NCI-H510A (cell line): ENCODE measurements around the gene ARF3.
A peak's percentile ranks its signal among the peaks of the same experiment; 100 is the strongest.

Experiments
- DNase-seq: peaks from one replicate; lab custom pipeline; 2025; lab: John Stamatoyannopoulos, UW

ARF3 gene

GRCh38 chr12:48966177-48966895 lies 9.0 kb upstream of the ARF3 start:
- no peak for DNase-seq

DNA sequence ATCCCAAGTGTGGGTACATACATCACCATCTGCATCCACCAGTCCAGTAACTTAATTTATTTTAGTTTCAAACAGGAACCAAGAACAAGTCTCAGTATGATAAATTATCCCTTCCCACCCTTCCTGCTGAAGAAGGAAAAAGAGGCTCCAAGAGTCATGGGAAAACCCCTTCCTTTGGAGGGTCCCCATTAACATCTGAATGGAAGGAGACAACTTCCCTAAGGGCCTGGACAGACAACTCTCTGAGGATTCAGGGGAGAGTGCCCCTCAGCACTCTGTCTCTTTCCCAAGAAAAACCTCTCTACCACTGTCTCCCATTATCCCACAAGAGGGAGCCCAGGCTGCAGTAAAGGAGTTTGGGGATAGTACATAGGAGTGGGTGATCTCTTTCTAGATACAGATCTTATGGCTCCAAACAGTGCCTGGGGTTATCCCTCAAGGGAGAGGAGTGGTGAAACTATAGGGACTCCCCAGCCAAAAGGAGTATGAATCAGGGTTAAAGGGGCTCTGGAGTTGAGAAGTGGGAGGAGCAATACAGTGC lies 8.1 kb upstream of the ARF3 start:
- DNase-seq, result no peak

DNA sequence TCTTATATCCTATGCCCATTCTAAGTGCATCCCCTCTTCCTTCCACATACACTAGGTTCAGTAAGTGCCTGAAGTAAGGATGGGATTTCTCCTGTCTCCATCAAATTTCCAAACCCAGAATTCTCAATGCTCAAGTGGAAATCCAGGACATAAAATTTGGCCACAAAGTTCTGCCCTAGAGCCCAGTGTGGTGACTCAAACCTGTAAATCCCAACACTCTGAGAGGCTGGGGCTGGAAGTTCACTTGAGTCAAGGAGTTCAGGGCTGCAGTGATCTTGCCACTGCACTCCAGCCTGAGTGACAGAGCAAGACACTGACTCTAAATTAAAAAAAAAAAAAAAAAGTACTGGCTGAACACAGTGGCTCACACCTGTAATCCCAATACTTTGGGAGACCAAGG lies 4.5 kb upstream of the ARF3 start:
- no peak for DNase-seq

- DNase-seq, result no peak
These were observed 4.0 kb upstream of the ARF3 start for GRCh38 chr12:48961331-48961730.

- no peak for DNase-seq
These were observed 3.5 kb upstream of the ARF3 start for GRCh38 chr12:48960834-48961233.

GRCh38 chr12:48958049-48958388 lies 732 bp upstream of the ARF3 start:
- DNase-seq, result no peak

- DNase-seq, result peak; percentile 91
These were observed 777 bp downstream of the ARF3 start for GRCh38 chr12:48956279-48957140.

DNA sequence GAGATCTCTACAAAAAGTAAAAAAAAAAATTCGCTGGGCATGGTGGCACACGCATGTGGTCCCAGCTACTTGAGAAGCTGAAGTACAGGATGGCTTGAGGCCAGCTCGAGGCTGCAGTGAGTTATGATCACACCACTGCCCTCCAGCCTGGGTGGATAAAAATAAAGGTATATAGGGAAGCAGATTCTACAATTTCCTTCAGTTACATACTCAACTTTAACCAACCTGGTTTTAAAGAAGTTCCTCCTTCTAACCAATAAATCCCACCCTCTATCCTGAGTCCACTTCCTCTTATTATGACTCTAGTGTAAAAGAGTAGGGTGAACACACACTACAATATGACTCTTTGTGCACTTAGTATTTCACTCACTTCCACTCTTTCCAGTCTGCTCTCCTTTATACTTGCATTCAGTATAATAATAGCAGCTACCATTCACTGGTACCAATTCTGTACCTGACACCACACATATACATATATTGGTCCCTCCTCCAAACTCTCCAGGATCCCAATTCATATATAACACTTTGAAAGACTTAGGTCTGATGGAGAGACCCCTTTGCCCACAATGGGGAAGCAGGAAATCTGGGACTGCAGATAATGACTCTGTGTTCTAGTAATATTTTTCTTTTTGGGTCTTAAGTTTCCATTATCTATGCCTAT lies 2.3 kb downstream of the ARF3 start:
- no peak for DNase-seq

GRCh38 chr12:48954061-48954460 lies 3.2 kb downstream of the ARF3 start:
- DNase-seq, result no peak

GRCh38 chr12:48952691-48953090 lies 4.6 kb downstream of the ARF3 start:
- no peak for DNase-seq

DNA sequence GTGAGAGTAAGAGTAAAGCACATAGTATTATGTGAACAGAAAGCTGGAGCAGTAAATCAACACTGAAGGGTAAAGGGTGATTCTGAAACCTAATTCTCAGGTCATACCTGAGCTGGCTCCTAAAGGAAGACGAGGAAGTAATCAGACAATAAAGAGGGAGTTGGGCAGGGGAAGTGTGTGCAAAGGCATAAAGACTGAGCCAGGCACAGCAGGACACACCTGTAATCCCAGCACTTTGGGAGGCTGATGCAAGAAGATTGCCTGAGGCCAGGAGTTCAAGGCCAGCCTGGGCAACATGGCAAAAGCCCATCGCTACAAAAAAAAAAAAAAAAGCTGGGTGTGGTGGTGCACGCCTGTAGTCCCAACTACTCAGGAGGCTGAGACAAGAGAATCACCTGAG lies 9.6 kb downstream of the ARF3 start:
- DNase-seq, result no peak

DNA sequence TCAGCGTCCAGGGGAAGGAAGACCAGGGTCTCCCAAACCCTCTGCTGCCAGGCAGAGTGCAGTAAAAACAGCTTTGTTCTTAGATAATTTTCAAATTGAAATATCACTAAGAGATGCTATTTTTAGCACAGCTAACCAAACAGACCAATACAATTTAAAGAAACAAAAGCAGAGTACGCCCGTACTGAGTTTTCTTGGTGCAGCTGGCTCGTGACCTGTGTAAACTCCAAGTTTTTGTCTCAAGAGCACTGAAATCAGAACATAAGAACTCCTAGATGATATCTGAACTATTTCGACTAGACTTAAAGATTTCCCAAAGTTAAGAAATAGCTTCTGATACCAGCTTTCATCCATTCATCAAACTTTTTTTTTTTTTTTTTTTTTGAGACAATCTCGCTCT lies 10.3 kb downstream of the ARF3 start:
- no peak for DNase-seq

GRCh38 chr12:48946205-48946604 lies 11.1 kb downstream of the ARF3 start:
- no peak for DNase-seq

DNA sequence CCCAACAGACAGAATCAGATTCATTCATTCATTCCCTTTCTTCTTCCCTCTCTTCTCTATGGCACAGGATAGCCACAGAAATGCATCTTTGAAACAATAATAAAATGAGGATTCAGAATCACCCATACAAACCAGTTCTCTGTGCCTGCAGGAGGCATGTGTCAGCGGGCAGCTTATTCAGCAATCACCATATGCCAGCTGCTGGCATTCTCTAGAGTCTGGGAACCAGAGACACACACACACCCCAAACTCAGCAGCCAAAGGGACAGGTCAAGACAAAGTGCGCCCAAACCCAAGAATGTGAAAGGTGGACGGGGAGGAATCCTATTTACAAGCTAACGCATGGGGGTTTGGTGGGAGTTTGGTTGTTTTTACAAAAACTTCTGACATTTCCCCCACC lies 14.1 kb downstream of the ARF3 start:
- no peak for DNase-seq

DNA sequence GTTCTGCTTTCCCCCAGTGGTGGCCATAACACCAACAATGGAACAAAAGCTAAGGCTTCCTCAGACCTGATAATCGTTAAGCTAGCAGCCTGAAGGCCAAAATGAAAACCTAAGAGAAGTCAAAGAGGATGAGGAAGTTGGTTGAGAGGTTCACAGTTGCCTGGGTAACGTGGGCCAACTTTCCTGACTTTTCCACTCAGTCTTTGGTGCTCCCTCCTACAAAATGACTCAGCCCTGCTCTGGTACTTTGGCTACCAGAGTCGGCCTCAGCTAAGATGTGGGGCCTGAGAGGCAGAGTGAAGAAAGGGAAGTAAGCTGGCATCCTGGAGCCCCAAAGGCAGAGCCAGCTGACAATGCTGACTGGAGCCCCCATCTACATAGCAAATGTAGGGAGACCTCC lies 17.1 kb downstream of the ARF3 start:
- DNase-seq, result no peak

DNA sequence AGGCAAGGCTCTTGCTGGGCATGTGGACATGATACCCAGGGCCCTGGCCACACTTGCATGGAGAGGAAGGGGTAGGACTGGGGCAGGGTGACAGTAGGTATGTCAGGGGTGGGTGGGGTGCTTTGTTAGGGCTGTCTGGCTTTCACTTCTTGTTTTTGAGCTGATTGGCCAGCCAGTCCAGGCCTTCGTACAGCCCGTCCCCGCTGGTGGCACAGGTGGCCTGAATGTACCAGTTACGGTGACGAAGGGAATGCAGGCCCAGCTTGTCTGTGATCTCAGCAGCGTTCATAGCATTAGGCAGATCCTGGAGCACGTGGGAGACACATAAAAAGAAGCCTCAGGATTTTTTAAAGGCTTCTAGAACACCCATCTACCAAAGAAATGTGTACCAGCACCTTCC lies 18.5 kb downstream of the ARF3 start:
- no peak for DNase-seq

GRCh38 chr12:48937170-48937569 lies 20.1 kb downstream of the ARF3 start:
- no peak for DNase-seq

DNA sequence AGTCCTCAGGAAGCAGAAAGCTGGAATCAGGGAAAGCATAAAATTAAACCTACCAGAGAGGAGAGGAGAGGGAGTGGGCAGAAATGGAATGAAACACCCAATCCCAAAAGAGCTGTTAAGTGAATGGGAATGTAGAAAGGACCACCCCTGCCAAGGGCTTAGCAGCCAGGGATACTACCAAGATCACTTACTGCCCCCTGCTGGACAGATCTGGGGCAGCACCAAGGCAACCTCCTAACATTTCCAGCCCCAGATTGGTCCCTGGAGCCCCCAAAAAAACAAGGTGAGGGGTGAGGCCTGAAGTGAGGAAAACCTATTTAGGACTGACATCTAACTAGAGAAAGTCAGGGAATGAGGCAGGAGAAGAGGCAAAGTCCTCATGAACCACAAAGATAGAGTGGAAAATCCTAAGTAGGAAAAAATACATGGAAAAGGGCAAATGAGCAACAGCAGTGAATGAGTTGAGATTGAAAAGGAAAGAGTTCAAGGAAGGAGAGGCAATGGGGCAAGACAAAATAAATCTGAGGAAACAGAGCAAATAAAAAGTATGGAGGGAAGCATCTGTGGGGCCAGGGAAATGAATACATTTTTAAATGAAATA lies 20.8 kb downstream of the ARF3 start:
- DNase-seq, result no peak

DNA sequence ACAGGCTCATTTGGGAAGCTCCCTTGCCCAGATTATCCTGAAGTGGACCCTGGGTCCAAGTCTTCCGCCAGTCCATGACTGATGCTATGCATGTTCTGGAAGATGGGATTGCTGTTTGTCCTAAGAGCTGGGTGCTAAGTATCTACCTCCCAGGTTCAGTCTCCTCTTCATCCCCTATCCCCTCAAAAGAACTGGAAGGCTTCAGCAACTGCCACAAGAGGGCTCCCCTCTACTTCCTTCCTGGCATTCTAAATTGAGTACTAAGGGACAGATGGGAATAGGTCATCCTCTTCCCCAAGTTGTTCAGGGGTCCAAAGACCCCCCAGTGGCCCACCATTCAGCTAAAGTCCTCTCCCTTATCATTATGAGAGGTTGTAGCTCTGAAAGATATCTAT lies 23.0 kb downstream of the ARF3 start:
- no peak for DNase-seq

DNA sequence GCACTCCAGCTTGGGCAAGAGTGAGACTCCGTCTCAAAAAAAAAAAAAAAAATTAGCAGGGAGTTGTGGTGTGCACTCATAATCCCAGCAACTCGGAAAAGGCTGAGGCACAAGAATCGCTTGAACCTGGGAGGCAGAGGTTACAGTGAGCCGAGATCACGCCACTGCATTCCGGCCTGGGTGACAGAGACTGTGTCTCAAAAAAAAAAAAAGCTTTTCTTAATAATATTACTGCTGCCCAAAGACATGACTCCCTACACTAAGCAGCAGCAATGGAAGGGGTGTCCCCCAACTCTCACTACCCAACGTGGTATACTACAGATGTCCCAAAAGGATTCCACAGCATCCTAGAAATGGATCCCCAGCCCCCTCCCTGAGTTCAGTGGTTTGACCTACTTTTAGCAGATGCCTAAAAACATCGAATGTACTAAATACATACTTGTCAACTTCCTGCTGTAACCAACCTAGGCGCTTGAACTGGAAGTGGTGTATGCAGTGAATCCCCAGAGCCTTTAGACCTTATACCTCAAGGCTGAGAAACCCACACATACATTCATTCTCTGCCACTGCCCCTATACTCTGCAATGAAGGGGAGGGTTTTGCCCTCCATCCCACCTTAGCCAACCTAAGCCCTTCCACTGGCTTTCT lies 23.5 kb downstream of the ARF3 start:
- DNase-seq, result no peak

DNA sequence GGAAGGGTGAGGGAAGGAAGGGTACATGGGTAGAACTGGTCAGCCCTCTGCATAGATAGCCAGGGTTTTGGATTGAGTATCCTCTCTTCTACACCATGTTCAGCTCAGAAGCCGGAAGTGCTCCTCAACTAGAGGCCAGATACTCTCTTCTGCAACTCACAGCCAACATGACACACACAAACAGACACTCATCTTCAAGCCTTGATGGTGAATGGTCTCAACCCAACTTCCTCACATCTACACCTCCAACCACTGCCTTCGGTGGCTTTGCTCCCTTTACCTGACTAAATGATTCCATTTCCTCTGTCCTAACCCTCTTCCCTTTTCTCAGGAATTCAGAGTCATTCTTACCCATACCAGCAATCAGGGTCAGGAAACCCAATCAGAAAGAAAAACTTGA lies 24.4 kb downstream of the ARF3 start:
- no peak for DNase-seq

DNA sequence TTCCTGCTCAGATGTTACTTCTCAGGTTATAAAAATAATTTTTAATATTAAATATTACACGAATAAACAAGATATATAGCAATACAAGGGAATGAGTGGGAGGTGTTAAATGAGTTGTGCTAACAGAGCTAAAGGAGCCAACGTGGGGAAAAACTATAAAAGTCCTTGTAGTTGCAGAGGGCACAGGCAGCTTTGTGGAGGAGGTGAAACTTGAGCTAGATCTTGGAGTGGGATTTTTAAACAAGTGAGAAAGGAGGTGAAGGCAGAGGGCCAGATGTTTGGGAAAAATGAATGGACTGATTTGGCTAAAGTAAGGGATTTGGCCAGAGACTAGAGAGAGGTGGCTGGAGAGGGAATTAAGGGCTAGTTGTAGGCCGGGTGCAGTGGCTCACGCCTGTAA lies 26.8 kb downstream of the ARF3 start:
- DNase-seq, result no peak
